Measurements from ENCODE around the gene PRDM16.

GRCh38 chr1:3431686-3432085, 362.7 kb downstream of the PRDM16 start:
- no peak for TF ChIP-seq FOSL1 (IDR thresholded peaks at IDR 0.05; ENCODE audit: low read depth)
- no peak for TF ChIP-seq REST (IDR thresholded peaks at IDR 0.05; ENCODE audit: low read depth)
- no peak for TF ChIP-seq CTCF (IDR thresholded peaks at IDR 0.05 in 2 of 3, conservative IDR thresholded peaks at IDR 0.05 in 1 of 3; ENCODE audit: borderline replicate concordance in 1 of 3, insufficient read depth in 1 of 3, low read depth in 2 of 3, low read length in 2 of 3)
- TF ChIP-seq EZH2phosphoT487 (IDR thresholded peaks at IDR 0.05; ENCODE audit: borderline replicate concordance): no peak
- TF ChIP-seq ZBTB33 (IDR thresholded peaks at IDR 0.05; ENCODE audit: extremely low read depth, insufficient replicate concordance, low read length): no peak
- TF ChIP-seq JUND (IDR thresholded peaks at IDR 0.05): no peak
- TF ChIP-seq ZNF274 (IDR thresholded peaks at IDR 0.05; ENCODE audit: low read depth, low read length): no peak
